K562 (cell line): ENCODE data around the gene PACRG.

Experiments used
- RCOR1 ChIP-seq, 2 experiments: IDR thresholded peaks; 2 replicates each; pipeline ENCODE4 v1.6.1; 2012; ENCODE audit warnings: low read depth in 2 of 2, low read length in 2 of 2, borderline replicate concordance in 1 of 2, improper control_type of control experiment in 1 of 2
- SMARCA5 ChIP-seq: fragments of 450-650 bp; IDR thresholded peaks from 2 replicates; pipeline ENCODE4 v1.6.1; 2016
- SMARCC2 ChIP-seq: fragments of 450-650 bp; IDR thresholded peaks from 2 replicates; pipeline ENCODE4 v1.6.1; 2017; ENCODE audit warnings: antibody characterized with exemption, moderate library complexity, mild to moderate bottlenecking, low read depth
- TF ChIP-seq, protein P1 (sequence below): fragments of 450-650 bp; IDR thresholded peaks from 2 replicates; pipeline ENCODE4 v1.6.1; 2016; ENCODE audit warnings: mild to moderate bottlenecking, moderate library complexity
- TF ChIP-seq, protein P2 (sequence below), 3 experiments: IDR thresholded peaks in 2 of 3; conservative IDR thresholded peaks in 1 of 3; 2 replicates each; pipeline ENCODE4 v1.5.1; 2011 to 2012; ENCODE audit warnings: low read length in 3 of 3, mild to moderate bottlenecking in 3 of 3, control low read depth in 2 of 3, improper control_type of control experiment in 1 of 3, inconsistent platforms in 1 of 3, low read depth in 1 of 3, mixed read lengths in 1 of 3, moderate library complexity in 1 of 3; ENCODE audit not compliant: insufficient read depth in 2 of 3

DNA sequence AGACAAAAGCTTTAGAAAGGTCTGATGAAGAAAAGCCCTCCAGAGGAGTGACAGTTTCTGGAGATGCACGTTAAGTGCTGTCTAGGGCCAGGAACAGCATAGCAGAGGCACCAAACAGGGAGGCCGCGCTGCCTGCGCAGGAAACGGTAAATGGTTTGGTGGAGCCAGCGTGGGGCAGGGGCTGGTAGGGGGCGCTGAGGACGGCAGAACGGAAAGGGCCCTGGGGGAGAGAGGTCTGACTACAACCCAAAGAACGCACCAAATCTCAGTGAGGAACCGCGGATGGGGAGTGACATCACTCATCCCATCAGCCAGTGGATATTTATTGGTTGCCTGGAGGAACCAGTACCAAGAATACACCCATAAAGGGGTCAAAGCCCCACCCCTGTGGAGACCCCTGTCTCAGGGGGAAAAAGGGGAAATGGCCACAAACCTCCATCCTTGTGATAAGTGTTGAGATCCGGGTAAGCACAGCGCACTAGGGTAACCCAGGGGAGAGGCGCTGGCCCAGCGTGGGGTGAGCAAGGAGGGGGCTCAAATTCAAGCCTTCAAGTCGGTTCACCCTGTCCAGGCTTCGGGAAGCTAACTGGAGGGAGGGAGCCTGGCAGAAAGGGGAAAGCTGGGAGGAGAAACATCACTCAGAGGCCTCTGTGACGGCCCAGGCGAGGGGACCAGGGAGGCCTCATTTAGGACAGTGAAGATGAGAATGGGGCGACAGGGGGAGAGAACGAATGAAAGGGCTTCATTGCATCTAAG is 437.6 kb downstream of the PACRG start:
- TF ChIP-seq, protein P1, sequence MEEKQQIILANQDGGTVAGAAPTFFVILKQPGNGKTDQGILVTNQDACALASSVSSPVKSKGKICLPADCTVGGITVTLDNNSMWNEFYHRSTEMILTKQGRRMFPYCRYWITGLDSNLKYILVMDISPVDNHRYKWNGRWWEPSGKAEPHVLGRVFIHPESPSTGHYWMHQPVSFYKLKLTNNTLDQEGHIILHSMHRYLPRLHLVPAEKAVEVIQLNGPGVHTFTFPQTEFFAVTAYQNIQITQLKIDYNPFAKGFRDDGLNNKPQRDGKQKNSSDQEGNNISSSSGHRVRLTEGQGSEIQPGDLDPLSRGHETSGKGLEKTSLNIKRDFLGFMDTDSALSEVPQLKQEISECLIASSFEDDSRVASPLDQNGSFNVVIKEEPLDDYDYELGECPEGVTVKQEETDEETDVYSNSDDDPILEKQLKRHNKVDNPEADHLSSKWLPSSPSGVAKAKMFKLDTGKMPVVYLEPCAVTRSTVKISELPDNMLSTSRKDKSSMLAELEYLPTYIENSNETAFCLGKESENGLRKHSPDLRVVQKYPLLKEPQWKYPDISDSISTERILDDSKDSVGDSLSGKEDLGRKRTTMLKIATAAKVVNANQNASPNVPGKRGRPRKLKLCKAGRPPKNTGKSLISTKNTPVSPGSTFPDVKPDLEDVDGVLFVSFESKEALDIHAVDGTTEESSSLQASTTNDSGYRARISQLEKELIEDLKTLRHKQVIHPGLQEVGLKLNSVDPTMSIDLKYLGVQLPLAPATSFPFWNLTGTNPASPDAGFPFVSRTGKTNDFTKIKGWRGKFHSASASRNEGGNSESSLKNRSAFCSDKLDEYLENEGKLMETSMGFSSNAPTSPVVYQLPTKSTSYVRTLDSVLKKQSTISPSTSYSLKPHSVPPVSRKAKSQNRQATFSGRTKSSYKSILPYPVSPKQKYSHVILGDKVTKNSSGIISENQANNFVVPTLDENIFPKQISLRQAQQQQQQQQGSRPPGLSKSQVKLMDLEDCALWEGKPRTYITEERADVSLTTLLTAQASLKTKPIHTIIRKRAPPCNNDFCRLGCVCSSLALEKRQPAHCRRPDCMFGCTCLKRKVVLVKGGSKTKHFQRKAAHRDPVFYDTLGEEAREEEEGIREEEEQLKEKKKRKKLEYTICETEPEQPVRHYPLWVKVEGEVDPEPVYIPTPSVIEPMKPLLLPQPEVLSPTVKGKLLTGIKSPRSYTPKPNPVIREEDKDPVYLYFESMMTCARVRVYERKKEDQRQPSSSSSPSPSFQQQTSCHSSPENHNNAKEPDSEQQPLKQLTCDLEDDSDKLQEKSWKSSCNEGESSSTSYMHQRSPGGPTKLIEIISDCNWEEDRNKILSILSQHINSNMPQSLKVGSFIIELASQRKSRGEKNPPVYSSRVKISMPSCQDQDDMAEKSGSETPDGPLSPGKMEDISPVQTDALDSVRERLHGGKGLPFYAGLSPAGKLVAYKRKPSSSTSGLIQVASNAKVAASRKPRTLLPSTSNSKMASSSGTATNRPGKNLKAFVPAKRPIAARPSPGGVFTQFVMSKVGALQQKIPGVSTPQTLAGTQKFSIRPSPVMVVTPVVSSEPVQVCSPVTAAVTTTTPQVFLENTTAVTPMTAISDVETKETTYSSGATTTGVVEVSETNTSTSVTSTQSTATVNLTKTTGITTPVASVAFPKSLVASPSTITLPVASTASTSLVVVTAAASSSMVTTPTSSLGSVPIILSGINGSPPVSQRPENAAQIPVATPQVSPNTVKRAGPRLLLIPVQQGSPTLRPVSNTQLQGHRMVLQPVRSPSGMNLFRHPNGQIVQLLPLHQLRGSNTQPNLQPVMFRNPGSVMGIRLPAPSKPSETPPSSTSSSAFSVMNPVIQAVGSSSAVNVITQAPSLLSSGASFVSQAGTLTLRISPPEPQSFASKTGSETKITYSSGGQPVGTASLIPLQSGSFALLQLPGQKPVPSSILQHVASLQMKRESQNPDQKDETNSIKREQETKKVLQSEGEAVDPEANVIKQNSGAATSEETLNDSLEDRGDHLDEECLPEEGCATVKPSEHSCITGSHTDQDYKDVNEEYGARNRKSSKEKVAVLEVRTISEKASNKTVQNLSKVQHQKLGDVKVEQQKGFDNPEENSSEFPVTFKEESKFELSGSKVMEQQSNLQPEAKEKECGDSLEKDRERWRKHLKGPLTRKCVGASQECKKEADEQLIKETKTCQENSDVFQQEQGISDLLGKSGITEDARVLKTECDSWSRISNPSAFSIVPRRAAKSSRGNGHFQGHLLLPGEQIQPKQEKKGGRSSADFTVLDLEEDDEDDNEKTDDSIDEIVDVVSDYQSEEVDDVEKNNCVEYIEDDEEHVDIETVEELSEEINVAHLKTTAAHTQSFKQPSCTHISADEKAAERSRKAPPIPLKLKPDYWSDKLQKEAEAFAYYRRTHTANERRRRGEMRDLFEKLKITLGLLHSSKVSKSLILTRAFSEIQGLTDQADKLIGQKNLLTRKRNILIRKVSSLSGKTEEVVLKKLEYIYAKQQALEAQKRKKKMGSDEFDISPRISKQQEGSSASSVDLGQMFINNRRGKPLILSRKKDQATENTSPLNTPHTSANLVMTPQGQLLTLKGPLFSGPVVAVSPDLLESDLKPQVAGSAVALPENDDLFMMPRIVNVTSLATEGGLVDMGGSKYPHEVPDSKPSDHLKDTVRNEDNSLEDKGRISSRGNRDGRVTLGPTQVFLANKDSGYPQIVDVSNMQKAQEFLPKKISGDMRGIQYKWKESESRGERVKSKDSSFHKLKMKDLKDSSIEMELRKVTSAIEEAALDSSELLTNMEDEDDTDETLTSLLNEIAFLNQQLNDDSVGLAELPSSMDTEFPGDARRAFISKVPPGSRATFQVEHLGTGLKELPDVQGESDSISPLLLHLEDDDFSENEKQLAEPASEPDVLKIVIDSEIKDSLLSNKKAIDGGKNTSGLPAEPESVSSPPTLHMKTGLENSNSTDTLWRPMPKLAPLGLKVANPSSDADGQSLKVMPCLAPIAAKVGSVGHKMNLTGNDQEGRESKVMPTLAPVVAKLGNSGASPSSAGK = no peak
- TF ChIP-seq, protein P2, sequence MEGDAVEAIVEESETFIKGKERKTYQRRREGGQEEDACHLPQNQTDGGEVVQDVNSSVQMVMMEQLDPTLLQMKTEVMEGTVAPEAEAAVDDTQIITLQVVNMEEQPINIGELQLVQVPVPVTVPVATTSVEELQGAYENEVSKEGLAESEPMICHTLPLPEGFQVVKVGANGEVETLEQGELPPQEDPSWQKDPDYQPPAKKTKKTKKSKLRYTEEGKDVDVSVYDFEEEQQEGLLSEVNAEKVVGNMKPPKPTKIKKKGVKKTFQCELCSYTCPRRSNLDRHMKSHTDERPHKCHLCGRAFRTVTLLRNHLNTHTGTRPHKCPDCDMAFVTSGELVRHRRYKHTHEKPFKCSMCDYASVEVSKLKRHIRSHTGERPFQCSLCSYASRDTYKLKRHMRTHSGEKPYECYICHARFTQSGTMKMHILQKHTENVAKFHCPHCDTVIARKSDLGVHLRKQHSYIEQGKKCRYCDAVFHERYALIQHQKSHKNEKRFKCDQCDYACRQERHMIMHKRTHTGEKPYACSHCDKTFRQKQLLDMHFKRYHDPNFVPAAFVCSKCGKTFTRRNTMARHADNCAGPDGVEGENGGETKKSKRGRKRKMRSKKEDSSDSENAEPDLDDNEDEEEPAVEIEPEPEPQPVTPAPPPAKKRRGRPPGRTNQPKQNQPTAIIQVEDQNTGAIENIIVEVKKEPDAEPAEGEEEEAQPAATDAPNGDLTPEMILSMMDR (IDR thresholded peaks at IDR 0.05 in 2 of 3, conservative IDR thresholded peaks at IDR 0.05 in 1 of 3; ENCODE audit: insufficient read depth in 2 of 3, low read depth in 1 of 3, low read length in 3 of 3) = no peak
- TF ChIP-seq SMARCA5 (no peak), RCOR1 (IDR thresholded peaks at IDR 0.05; ENCODE audit: borderline replicate concordance in 1 of 2, low read depth in 2 of 2, low read length in 2 of 2) (no peak), SMARCC2 (no peak)
